BJ (cell line): ENCODE measurements around the gene FARP2. TPM values are rescaled to one million over a fixed set of nuclear protein-coding genes. Genes with fewer than 3 reads are reported as not detected.

Experiments used
- CTCF ChIA-PET: fragments of 350-600 bp; formaldehyde crosslinking; extraction: SDS; loops from one replicate; lab custom pipeline; 2021; ENCODE audit warnings: antibody characterized with exemption, inconsistent platforms; lab: Yijun Ruan, JAX
- POLR2A ChIA-PET: fragments of 300-600 bp; sonication (Branson Sonifier 250); formaldehyde crosslinking; extraction: SDS; loops from one replicate; lab custom pipeline; 2021; ENCODE audit warnings: antibody characterized with exemption; lab: Charles Lee
- DNase-seq: peaks from one replicate; pipeline ENCODE4 v3.0.0-alpha.2; 2011; ENCODE audit warnings: low read depth
- H3K27me3 ChIP-seq: 2 replicates; pipeline ENCODE4 v1.6.0; 2011; ENCODE audit warnings: low read length; ENCODE audit not compliant: control insufficient read depth, insufficient read depth
- H3K36me3 ChIP-seq: 2 replicates; pipeline ENCODE4 v1.5.1; 2011; ENCODE audit warnings: low read length; ENCODE audit not compliant: control insufficient read depth, insufficient read depth
- H3K4me3 ChIP-seq: 2 replicates; pipeline ENCODE4 v1.5.1; 2011; ENCODE audit warnings: low read depth, mild to moderate bottlenecking, control low read depth, low read length
- polyA plus RNA-seq: library from polyadenylated mRNA; depleted of rRNA; stranded (reverse); fragments of >200 nt; gene quantifications from 2 replicates; pipeline ENCODE4 v1.2.3, GENCODE V29; 2011
- TF ChIP-seq, protein P1 (sequence below): IDR thresholded peaks from 2 replicates; pipeline ENCODE4 v1.5.1; 2011; ENCODE audit warnings: low read depth, mild to moderate bottlenecking, control low read depth, inconsistent platforms, low read length, moderate library complexity; ENCODE audit not compliant: insufficient read depth

Gene FARP2
- polyA plus RNA-seq, 1 experiment = 28.7 TPM

DNA sequence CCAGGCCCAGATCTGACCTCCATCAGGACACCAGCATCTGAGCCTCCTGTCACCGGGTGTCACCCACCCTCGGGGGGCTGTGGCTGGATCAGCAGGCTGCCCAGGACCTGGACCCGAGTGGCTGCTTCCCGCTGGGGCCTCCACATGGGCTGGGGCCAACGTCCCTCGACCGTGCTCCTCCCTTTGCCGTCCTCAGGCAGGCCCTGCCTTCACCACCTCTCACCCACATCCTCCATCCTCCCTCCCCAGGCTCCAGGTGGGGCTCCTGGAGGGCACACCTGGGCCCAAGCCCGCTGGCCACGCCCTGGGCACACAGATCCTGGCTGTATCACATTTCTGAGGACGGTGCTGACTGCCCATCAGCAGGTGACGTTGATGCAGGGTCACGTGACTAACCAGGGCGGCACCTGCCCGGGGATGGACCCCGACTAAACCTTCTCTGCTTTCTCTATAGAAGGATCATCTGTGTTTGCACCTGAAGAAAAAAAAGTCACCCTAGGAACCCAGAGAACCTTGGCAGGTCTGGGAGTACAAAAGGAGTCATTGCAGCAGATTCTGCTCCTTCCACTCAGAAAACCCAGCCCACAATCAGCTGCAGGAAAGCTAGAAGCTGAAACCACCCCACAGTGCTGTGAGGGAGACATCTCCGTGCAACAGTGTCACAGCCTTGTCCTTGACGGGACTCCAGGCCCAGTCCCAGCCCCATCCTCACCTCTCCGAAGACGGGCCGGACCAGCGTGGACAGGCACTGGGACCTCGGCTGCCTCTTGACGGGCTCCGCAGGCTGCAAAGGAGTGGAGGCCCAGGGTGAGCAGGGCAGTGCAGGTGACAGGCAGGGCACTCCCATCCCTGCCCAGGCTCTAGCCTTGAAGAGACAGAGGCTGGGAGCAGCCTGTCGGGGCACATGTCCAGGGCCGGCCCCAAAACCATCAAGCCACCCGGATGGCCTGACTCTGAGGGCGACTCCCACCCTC, 141.1 kb downstream of the FARP2 start:
- CTCF ChIA-PET = no interaction called here
- POLR2A ChIA-PET = no interaction called here
- no peak overlapping the region for H3K4me3 ChIP-seq
- TF ChIP-seq, protein P1, sequence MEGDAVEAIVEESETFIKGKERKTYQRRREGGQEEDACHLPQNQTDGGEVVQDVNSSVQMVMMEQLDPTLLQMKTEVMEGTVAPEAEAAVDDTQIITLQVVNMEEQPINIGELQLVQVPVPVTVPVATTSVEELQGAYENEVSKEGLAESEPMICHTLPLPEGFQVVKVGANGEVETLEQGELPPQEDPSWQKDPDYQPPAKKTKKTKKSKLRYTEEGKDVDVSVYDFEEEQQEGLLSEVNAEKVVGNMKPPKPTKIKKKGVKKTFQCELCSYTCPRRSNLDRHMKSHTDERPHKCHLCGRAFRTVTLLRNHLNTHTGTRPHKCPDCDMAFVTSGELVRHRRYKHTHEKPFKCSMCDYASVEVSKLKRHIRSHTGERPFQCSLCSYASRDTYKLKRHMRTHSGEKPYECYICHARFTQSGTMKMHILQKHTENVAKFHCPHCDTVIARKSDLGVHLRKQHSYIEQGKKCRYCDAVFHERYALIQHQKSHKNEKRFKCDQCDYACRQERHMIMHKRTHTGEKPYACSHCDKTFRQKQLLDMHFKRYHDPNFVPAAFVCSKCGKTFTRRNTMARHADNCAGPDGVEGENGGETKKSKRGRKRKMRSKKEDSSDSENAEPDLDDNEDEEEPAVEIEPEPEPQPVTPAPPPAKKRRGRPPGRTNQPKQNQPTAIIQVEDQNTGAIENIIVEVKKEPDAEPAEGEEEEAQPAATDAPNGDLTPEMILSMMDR = no peak
- DNase-seq = no peak
- peaks cover 52% of the 10 kb centered on the region for H3K36me3 ChIP-seq
- H3K27me3 ChIP-seq = no peaks in the 10 kb centered on the region

DNA sequence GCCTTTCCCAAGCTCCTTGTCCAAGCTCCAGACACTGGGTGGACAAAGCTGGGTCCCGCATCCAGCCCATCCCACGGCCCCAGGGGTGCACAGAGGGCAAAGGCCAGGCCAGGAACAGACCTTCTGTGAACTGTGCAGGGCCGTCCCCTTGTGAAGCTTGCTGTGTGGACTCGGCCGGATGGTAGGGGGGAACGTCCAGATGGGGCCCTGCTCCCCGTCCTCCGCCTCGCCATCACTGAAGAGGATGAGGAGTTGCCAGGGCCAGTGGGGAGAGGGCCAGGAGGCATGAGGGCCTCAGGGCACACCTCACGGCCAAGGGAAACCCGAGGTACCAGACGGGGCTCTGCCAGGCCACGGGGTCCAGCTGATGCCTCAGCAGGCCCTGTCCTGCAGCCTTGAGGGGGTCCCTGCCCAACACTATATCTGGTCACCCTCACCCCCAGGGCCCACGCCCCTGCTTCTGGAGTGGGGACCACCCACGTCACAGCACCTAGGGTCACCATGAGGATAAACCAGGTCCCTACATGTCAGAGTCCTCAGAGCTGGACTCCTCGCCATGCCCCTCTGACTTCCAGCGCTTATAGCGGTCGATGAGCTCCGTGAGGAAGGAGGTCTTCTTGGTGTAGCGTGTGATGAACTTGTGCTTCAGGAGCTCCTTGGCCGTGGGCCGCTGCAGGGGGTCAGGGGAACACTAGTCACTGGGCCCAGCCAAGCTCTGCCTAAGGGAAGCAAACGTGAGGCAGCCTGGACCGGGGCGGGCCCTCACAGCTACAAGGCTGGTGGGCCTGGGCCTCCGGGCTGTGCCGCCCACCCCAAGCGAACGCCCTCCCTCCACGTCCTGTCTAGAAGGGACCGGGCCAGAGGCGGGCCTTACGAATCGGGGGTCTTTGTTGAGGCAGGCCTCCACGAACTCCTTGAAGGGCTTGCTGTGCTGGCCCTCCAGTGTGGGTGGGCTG, 142.3 kb downstream of the FARP2 start:
- POLR2A ChIA-PET = no interaction called here
- Histone ChIP-seq H3K27me3 (no peaks in the 10 kb centered on the region), H3K36me3 (peaks cover 50% of the 10 kb centered on the region), H3K4me3 (no peak overlapping the region)
- CTCF ChIA-PET = interaction anchor here (1.0 kb wide), 2 partner anchors 9 to 161 kb away, joined by 3 to 5 read pairs; no protein-coding TSS in a partner anchor
- DNase-seq = no peak
- TF ChIP-seq, protein P1 = no peak

DNA sequence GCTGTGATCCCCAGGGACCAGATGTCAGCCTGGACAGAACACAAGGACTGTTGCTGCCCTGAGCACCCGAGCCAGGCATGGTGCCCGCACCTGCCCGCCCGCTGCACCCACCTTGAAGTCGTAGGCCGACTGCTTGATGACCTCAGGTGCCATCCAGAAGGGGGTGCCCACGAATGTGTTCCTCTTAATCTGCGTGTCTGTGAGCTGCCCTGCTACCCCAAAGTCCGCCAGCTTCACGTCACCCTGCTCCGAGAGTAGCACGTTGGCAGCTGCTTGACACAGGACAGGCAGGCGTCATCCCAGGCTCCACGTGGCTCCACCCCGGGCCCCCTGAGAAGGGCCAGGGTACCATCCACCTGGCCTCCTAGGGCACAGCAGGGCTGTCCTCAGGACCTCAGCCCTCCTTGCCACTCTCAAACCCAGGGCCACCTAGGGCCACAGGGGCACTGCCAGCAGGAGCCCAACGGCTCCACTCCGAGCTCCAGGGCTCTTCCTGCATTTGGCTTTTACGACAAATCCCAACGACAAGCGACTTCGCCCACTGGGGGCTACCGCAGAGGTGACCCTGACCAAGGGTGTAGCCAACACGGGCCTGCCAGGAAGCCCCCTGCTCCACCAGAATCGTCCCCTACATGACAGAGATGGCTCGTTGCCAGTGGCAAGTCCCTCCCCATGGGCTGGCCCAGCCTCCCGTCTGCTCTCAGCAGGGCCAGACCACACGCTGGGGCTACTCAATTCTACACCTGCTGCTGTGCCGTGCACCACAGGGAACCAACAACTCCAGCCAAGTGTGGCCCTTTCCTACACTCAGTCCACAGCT, 143.3 kb downstream of the FARP2 start:
- CTCF ChIA-PET = interaction anchor here (0.6 to 1.0 kb wide), 3 partner anchors 10 to 160 kb away, joined by 3 to 5 read pairs (median 3); no protein-coding TSS in a partner anchor
- no peaks in the 10 kb centered on the region for H3K27me3 ChIP-seq
- POLR2A ChIA-PET = no interaction called here
- no peak for DNase-seq
- TF ChIP-seq, protein P1 = no peak
- H3K4me3 ChIP-seq = no peak overlapping the region
- peaks cover 45% of the 10 kb centered on the region for H3K36me3 ChIP-seq

DNA sequence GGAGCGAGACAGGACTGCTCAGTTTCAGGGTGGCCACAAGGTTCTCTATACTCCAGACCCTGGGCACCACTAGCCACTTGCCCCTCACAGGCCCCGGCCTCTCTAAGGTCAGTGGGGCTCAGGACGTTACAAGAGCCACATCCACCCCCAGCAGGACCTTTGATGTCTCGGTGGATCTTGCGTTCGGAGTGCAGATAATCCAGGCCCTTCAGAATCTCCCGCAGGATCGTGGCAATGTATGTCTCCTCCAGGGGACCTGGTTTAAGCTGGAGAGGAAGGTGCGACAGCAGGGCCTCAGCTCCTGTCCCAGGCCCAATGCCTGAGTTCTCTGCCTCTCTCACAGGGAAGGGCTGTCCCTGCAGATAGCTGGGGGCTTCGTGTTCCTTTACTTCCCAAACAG, 143.9 kb downstream of the FARP2 start:
- Histone ChIP-seq H3K4me3 (no peak overlapping the region), H3K36me3 (peaks cover 40% of the 10 kb centered on the region), H3K27me3 (no peaks in the 10 kb centered on the region)
- ChIA-PET CTCF (no interaction called here), POLR2A (no interaction called here)
- DNase-seq = no peak
- TF ChIP-seq, protein P1 = no peak
